Tibial nerve (tissue), 4 donors: Measurements from ENCODE around the gene SORL1-AS1.

ENCODE experiments used
- EP300 ChIP-seq, 2 donors: sonication (generic); formaldehyde crosslinking; IDR thresholded peaks; one replicate each; pipeline ENCODE4 v1.6.1; 2017; ENCODE audit warnings: antibody characterized with exemption in 2 of 2, mild to moderate bottlenecking in 1 of 2
- POLR2A ChIP-seq, 2 donors: fragments of 450-650 bp; IDR thresholded peaks; one replicate each; pipeline ENCODE4 v1.6.1; 2017; ENCODE audit warnings: antibody characterized with exemption in 2 of 2, mild to moderate bottlenecking in 2 of 2, moderate library complexity in 2 of 2
- TF ChIP-seq, protein P1 (sequence below), 5 experiments: fragments of 200-600 bp in 3 of 5; fragments of 450-650 bp in 2 of 5; sonication (generic) in 3 of 5; IDR thresholded peaks; one replicate each; pipeline ENCODE4 v1.5.1; 2016 to 2019; ENCODE audit warnings: antibody characterized with exemption in 5 of 5, mild to moderate bottlenecking in 3 of 5, moderate library complexity in 2 of 5

DNA sequence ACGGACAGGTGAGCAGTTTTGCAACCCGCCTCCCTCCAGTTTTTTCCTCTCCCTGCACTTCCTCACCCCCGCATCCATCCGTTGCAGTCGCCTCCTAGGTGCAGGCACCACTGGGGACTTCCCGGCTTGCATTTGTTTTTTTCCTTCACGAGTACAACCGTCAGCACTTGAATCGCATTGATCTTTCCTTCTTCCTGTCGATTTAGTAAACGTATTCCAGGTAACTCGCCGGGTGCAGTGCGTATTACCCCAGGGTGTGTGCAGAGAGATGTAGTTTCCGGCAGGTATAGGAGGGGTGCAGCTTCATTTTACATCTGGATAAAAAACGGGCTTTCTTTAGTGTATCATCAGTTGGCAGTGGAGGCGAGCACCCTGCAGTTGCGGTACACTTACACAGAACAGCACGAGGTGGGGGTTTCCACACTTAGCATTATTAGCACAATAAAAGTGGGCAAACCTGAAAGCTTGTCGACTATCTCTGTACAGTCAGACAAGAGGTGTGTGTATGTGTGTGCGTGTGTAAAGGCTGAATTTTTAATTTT, at the start of gene SORL1-AS1:
- no peak for TF ChIP-seq POLR2A (IDR thresholded peaks at IDR 0.05)
- TF ChIP-seq, protein P1, sequence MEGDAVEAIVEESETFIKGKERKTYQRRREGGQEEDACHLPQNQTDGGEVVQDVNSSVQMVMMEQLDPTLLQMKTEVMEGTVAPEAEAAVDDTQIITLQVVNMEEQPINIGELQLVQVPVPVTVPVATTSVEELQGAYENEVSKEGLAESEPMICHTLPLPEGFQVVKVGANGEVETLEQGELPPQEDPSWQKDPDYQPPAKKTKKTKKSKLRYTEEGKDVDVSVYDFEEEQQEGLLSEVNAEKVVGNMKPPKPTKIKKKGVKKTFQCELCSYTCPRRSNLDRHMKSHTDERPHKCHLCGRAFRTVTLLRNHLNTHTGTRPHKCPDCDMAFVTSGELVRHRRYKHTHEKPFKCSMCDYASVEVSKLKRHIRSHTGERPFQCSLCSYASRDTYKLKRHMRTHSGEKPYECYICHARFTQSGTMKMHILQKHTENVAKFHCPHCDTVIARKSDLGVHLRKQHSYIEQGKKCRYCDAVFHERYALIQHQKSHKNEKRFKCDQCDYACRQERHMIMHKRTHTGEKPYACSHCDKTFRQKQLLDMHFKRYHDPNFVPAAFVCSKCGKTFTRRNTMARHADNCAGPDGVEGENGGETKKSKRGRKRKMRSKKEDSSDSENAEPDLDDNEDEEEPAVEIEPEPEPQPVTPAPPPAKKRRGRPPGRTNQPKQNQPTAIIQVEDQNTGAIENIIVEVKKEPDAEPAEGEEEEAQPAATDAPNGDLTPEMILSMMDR (IDR thresholded peaks at IDR 0.05) = no peak
- TF ChIP-seq EP300 (IDR thresholded peaks at IDR 0.05) = no peak
